ENCODE data around the gene GALNT16.
A peak's percentile ranks its signal among the peaks of the same experiment; 100 is the strongest.
"Not testable (repeated sequence)": the region's sequence is repeated elsewhere in the genome, so short reads cannot be mapped to it uniquely, and the experiment has no call there.

GALNT16 gene

DNA sequence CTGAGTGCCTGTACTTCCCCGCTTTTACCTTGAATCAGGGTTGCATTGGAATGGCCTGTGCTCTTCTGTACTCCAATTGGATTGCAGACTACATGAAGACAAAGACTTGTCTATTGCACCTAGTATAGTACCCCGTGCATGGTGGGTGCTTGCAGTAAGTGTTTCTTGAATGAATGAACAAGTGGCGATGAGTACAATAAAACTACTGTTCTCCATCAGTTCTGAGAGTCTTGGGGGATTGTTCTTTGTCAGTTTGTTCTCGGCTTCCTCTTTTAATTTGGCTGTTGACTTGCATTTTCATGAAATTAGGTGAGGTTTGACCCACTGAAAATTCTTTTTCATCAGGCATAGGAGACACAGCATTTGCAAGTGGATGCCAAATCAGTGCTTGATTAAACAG lies 104.0 kb downstream of the GALNT16 start:
- no peak for DNase-seq (ENCODE audit: low read depth)

DNA sequence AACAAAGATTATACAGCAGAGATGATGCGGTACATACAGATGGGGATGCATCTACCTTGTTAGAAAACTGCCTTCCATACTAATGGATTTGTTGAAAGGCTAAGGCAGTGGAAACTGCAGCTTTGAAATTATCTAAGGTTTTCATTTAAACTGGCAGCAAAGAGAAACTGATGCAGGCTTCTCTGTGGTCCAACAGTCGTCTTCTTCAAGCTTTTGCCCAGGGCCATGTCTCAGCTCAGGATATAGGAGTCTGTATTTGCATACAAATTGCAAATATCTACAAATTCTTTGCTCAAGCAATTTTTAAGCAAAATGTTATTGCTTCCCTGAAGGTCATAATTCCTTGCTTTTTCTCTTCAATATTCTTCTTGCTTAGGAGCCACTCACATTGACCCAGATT lies 104.4 kb downstream of the GALNT16 start:
- no peak for DNase-seq (ENCODE audit: low read depth)

DNA sequence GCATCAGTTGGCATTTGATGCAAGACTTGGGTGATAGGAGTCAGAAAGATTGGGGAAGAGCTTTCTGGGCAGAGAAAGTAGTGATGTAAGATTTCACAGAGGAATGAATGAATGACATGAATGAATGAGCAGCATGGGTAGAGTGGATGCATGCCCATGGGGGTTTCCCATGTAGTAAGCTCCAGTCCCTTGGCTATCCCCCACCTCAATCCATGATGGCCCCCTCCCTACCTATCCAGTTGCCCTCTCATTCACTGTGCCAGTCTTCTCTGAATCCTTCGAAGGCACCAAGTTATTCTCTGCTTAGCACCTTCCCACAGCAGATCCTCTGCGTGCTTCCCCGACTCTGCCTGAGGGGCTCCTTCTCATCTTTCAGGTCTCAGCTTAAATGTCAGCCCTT lies 106.1 kb downstream of the GALNT16 start:
- DNase-seq (ENCODE audit: low read depth), result no peak

DNA sequence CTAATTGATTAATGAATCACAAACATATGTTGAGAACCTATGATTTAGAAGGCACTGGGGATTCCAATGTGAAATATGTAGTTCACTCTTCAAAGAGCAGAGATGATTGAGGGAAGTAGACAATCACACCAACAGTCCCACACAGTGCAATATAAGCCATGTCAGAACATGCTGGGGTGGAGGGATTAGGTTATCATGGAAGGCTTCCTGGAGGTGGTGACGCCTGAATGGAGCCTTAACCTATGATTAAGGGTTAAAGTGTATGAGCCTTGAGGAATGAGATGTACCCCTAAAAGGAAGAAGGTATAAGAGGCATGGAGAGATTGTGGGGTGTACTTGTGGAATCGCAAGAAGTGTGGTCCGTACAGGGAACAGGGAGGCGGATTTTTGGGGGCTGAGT lies 106.8 kb downstream of the GALNT16 start:
- DNase-seq (ENCODE audit: low read depth), result no peak

DNA sequence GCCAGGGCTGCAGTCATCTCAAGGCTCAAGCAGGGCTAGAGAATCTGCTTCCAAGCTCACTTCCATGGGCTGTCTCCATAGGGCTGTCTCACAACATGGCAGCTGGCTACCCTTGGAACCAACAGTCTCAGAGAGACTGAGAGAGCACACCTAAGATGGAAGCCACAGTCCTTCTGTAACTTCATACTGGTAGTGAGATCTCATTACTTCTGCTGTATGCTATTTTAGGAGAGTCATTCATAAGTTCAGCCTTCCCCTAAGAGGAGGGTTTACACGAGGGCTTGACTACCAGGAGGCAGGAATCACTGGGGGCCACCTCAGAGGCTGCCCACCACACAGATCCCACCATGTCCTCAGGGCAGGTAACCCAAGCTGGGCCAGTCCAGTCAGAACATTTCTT lies 108.4 kb downstream of the GALNT16 start:
- DNase-seq (ENCODE audit: low read depth), result no peak

DNA sequence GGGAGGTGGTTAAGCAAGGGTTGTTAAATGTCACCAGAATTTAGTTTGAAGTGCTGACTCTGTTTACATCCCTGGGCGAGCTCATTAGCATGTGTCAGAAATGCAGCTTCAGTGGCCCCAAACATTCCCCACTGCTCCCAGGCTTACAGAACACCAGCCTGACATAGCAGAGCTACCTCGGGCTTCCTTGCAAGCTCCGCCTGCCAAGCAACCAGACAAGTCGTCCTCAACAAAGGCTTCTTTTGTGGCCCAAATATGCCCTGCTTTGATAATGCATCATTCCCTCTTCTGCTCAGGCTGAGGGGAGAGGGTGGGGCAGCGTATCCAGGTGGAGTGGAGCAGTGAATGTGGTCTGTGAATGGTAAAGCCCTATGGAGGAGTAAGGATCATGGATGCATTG lies 110.1 kb downstream of the GALNT16 start:
- DNase-seq (ENCODE audit: low read depth), result no peak

DNA sequence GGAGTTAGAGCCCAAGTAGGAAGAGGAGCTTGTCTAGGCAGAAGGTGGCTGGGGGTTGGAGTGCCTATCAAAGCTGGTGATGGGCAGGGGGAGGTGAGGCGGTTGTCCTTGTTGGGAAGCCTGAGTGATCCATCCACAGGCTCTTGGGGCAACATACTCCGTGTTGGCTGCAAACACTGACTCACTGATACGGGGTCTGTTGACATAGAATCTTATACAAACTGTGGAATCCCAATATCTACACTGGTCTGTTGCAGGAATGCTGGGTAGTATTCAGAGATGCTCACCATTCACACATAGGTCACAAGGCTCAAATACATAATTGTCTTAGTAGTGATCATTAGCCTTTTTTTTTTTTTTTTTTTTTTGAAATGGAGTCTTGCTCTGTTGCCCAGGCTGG lies 112.2 kb downstream of the GALNT16 start:
- DNase-seq (ENCODE audit: low read depth), result no peak

DNA sequence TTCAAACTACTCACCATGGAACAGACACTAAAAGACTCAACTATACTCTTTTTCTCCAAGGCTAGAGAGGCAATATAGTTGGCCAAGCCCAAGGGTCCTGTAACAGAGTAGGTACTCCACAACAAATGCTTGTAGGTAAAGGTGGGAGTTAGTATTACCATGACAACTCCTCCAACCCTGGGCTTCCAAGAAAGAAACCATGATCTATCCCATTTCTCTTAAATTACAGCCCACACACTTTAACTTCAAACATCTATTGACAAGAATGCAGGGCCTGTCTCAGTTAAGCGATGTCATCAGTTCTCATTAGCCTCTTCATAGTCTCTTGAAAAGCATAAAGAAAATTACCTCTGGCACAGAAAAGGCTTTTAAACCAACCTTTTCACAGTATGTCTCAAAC lies 113.1 kb downstream of the GALNT16 start:
- DNase-seq (ENCODE audit: low read depth), result no peak

DNA sequence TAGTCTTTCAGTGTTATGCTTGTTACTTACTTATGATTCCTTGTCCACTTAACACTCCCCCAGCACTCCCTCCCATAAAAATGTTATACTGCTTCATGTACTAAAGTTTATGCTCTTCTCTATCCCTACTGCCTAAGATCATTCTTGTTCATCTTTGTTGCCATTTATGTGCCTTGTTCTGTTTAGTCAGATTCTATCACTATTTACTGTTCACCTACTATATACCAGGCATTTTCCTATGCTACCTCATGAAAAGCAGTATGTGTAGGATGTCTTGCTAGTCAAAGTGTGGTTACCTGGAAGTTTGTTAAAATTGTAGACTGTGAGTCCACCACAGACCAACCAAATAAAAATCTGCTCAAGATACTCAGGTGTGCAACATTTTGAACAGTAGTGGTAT lies 114.3 kb downstream of the GALNT16 start:
- no peak for DNase-seq (ENCODE audit: low read depth)

DNA sequence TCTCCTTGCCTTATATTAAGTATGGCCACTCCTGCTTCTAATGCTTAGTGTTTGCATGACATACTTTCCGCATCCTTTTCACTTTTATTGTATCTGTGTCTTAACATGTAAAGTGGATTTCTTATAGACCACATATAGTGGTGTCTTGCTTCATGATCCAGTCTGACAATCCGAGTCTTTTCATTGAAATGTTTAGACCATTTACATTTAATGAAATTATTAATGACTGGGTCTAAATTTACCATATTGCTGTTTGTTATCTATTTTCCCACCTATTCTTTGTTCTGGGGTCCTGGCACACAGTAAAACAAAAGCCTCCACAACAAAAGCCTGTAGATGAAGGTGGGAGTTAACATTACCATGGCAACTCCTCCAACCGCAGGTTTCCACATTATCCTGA lies 115.2 kb downstream of the GALNT16 start:
- no peak for DNase-seq (ENCODE audit: low read depth)

DNA sequence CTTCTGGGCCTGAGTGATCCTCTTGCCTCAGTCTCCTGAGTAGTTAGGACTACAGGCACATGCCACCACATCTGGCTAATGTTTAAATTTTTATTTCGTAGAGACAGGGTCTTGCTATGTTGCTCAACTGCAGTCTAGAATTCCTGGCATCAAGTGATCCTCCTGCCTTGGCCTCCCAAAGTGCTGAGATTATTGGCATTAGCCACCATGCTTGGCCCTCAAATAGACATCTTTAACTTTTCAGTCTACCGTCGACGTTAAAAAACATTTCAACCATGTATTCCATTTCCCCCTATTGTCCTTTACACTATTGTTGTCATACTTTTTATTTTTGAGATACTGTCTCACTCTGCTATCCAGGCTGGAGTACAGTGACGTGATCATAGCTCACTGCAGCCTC lies 115.8 kb downstream of the GALNT16 start:
- no peak for DNase-seq (ENCODE audit: low read depth)

DNA sequence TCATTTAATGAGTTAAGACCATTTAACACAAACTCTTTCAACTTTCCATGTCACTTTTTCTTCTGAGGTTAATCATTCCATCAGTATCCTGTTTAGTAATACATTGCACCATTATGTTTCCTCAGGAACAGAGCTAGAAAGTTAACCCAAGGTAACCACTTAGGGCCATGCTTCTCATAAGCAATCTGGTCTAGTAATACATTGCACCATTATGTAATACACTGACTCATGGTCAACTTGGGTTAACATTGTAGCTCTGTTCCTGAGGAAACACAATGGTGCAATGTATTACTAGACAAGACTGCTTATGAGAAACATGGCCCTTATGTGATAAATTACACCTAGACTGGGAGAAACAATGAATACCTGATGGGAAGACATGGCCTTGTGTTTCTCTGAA lies 116.5 kb downstream of the GALNT16 start:
- DNase-seq (ENCODE audit: low read depth), result peak; percentile 62

DNA sequence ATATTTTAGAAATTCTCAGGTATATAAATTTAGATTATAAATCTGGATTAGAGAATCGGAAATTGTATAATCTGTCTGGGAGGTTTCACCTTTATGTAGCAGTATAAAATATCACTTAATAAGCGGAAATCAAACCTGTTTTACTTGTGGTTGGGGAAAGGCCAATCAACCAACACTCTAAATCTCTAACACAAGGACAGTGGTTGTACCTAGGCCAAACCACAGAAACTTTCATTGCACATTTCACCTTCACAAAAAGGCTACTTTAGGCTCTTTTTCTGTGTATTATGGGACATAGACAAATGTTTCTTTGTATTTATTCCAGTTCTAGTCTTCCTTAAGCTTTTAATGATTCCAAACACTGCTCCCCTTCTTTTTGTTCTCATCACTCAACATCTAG lies 118.3 kb downstream of the GALNT16 start:
- no peak for DNase-seq (ENCODE audit: low read depth)

DNA sequence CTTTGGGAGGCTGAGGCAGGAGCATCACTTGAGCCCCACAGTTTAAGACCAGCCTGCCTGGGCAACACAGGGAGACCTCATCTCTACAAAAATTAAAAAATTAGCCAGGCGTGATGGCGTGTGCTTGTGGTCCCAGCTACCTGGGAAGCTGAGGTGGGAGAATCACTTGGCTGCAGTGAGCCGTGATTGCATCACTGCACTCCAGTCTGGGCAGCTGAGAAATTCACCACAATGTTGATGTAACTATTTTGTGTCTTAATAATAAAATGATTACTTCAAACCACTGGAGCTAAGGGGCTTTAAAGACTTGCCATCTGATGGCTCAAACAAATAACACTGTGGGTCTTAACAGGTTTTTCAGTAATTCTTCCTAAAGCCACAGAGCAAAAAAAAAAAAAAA lies 127.4 kb downstream of the GALNT16 start:
- DNase-seq (ENCODE audit: low read depth), result no peak

DNA sequence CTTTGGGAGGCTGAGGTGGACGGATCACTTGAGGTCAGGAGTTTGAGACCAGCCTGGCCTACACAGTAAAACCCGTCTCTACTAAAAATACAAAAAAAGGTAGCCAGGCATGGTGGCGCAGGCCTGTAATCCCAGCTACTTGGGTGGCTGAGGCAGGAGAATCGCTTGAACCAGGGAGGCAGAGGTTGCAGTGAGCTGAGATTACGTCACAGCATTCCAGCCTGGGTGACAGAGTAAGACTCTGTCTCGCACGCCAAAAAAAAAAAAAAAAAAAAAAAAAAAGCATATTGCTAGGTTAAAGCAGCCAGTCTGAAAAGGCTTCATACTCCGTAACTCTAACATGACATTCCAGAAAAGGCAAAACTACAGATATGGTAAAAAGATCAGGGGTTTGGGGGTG lies 131.4 kb downstream of the GALNT16 start:
- not testable (repeated sequence) for DNase-seq (ENCODE audit: low read depth)

DNA sequence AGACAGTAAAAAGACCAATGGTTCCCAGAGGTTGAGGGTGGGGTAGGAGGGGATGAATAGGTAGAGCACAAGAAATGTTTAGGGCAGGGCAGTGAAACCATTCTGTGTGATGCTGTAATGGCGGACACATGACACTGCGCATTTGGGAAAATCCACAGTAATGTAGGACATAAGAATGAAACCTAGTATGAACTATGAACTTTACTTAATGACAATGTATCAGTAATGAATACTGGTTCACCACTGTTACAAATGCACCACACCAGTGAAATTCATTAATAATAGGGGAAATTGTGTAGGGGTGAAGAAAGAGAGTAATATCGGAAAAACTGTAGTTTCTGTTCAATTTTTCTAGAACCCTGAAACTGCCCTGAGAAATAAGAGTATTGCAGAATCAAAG lies 132.5 kb downstream of the GALNT16 start:
- DNase-seq (ENCODE audit: low read depth), result no peak

DNA sequence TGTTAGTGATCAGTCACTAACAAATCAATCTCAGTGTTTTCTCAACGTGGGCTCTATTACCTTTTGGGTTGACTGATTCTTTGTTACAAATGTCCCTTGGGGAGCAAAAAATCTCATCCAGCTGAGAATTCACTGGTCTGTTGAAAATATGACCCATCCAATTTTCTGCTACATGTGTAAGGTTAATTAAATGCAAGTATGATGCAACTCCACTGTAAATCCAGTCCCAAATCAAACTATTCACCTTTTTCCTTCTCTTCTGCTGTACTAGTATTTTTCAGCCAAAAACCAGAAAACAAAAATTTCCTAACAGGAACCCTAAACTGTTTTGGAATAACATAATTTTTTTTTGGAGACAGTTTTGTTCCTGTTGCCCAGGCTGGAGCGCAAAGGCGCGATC lies 136.0 kb downstream of the GALNT16 start:
- no peak for DNase-seq (ENCODE audit: low read depth)

DNA sequence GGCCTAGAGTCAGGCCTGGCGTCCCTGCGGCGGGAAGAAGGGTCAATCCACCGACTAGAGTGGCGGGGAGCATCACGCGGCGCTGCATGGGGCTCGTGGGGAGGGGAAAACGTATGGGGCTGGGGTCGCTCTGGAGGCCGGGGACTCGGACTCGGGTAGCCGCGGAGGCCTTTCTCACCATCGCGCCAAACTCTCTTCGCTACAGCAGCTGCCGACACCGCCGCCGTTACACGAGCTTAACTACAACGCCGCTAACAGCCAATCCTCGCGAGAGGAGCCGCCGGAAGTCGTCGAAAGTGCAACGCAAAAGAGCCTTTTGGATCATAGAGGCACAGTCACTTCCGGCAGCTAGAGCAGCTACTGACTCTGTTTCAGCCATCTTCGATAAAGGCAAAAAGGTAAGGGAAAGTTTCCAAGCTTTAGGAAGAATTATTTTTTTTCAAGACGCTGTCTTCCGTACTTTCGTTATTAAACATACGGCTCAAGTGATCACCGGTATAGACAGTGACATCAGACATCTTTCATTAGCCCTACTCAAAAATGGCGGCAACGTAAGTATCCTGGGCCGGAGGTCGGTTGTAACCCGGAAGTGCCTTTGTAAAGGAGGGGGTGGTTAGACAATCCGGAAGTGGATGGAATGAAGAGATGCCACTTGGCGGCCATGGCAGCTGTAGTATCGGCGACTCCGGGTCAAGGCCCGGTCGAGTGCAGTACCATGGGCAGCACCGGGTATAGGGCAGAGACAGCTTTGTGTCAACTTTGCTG lies 138.3 kb downstream of the GALNT16 start, which contains the start of the genes ERH and SLC39A9:
TSS of gene ERH (minus strand) at position 247 of the 765 bp plus-strand sequence. CDS start at position 181, 66 bp downstream.
TSS of gene SLC39A9 (plus strand) at position 640 of the 765 bp plus-strand sequence. CDS start 678 bp downstream, outside the sequence.
- peak; percentile 97 for DNase-seq (ENCODE audit: low read depth)

DNA sequence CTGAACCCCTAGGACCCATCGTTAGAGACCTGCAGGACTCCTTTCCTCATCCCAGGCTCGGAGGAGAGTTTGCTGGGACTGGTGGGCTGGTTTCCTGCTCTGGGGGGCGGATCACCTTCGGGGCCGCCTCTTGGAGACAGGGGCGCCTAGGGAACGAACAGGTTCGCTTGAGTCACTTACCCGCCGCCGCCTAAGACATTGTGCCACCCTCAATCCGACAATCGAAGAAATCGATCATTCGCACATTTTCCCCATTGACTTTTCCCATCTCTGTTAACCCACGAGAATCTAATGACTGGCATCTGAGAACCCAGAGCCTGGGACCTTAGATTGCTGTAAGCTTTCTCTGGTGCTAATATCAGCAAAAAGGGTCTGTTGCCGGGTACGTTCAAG lies 138.9 kb downstream of the GALNT16 start:
- DNase-seq (ENCODE audit: low read depth), result no peak

DNA sequence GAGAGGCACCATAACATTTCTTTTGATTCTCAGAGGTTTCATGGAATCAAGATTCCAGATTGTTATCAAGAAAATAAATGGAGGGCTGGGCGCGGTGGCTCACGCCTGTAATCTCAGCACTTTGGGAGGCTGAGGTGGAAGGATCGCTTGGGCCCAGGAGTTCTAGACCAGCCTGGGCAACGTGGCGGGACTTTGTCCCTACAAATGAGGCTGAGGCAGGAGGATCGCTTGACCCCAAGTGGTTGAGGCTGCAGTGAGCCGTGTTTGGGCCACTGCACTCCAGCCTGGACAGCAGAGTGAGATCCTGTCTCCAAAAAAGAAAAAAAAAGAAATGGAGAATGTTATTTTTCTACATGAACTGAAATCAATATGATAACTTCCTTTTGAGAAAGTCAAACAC lies 139.8 kb downstream of the GALNT16 start:
- DNase-seq (ENCODE audit: low read depth), result no peak

DNA sequence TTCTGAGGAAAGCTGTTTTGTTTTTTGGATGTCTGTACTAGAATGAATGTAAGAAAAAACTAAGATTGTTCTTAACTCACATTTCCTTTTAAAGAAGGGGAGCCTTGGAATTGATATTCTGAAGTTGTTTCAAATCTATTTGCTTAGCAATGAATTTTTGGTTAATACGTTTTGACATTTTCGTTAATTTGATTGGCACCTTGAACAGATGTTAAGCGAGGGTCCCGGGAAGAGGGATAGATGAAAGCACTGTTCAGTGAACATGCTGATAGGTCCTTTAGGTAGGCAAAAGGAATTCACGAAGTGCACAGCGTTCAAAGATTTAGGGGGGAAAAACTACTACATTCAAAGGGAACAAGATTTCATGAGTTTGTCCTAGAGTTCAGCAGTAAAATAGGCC lies 140.2 kb downstream of the GALNT16 start:
- DNase-seq (ENCODE audit: low read depth), result no peak

DNA sequence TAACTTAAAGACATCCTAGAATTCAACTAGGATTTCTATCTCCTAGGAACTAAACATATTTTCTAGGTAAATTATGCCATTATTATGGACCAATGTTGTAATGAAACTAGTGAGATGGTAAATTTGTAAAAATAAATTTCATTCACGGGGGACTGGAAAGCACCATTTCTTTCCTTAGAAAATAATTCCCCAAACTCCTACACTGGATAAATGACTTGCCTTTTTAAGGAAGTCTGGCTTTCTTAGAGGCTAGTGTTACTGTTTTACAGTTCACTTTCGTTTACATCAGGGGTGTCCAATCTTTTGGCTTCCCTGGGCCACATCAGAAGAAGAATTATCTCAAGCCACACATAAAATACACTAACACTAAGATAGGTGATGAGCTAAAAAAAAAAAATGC lies 141.9 kb downstream of the GALNT16 start:
- no peak for DNase-seq (ENCODE audit: low read depth)

DNA sequence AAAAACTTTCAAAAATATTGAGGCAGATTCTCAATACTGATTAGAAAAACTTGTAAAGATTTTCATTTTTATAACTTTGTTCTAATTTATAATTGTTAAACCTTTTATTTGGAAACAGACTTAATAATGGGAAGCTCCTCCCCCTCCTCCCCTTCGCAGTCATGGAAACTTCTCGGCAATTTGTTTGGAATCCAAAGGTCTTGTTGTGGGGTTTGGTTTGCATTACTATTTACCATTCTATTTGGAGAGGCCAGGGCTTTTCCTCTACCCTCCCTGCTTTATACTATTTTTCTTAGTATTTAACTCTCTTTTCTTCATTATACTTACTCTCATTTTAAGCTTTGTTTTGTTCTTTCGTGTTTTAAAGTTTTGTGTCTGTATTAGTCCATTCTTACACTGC lies 144.5 kb downstream of the GALNT16 start:
- no peak for DNase-seq (ENCODE audit: low read depth)

DNA sequence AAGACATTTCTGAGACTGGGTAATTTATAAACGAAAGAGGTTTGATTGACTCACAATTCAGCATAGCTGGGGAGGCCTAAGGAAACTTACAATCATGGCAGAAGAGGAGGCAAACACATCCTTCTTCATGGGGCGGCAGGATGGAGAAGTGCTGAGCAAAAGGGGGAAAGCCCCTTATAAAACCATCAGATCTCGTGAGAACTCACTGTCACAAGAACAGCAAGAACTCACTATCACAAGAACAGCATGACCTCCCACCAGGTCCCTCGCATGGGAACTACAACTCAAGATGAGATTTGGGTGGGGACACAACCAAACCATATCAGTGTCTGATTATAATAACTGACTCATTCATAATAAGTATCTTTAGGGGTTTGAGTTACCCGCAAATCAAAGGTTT lies 144.9 kb downstream of the GALNT16 start:
- no peak for DNase-seq (ENCODE audit: low read depth)
